ENCODE results near the gene SLC25A21.

DNA sequence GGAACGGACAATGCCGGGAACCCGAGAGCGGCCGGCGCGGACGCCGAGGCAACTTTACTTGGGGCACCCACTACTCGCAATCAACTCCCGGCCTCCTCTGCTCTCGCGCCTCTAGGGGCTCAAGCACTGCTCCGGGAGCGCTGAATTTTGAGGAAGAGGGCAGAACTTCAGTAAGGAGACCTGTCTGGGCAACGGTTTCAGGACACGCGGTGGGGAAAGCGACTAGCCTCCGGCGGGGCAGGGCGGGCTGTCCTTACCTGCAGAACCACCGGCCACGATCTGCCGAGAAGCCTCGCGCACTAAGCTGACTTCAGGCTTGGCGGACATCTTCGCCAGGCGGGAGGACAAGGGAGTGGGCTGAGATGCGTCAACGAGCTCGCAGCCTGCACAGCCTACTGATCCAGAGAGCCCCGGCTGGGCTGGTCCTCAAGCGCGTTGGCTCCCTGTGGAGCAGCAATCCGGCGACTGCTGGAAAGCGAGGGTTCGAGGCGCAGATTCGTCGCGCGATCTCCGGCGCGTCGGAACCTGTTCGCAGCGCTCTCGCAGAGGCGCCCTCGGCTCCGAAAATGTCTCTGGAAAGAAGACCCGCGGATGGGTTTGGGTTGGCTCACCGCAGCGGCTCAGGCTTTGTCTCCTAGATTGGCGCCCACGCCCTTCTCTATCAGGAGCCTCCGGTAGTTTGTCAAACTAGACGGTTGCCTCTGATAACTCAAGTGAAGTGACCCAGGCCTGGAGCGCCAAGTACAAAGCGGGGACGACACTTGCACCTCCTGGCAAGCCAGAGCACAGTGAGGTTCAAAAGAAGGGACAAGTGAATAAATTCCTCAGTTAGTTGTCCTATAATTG is at the start of gene SLC25A21:
- TF ChIP-seq CTCF (IDR thresholded peaks at IDR 0.05 in 8 of 11, conservative IDR thresholded peaks at IDR 0.05 in 3 of 11): peak in 1 of 11 experiments; percentile 13
- no peak for TF ChIP-seq POLR2A (IDR thresholded peaks at IDR 0.05)
- TF ChIP-seq POLR2AphosphoS5 (IDR thresholded peaks at IDR 0.05): peak; percentile 33 to 70 (median 64)
